Esophagus muscularis mucosa (tissue), 4 donors: ENCODE results near the gene PYGM. TPM values are rescaled to one million over a fixed set of nuclear protein-coding genes. Genes with fewer than 3 reads are reported as not detected.

Source experiments
- DNase-seq: peaks from one replicate; pipeline ENCODE4 v3.0.0-alpha.2; 2017; ENCODE audit errors: extremely low spot score
- H3K27ac ChIP-seq, 4 donors: fragments of 200-600 bp; sonication (generic); replicated peaks in 1 of 4; 1 replicate in 3 of 4; 2 replicates in 1 of 4; pipeline ENCODE4 v1.5.1; 2016 to 2019; ENCODE audit warnings: mild to moderate bottlenecking in 1 of 4
- H3K27me3 ChIP-seq, 4 donors: fragments of 200-600 bp; sonication (generic); one replicate each; pipeline versions ENCODE4 v1.5.1 to v1.6.0; 2016 to 2019
- H3K36me3 ChIP-seq, 4 donors: fragments of 200-600 bp; sonication (generic); one replicate each; pipeline ENCODE4 v1.5.1; 2016 to 2019
- H3K4me1 ChIP-seq, 4 donors: fragments of 200-600 bp; sonication (generic); one replicate each; pipeline ENCODE4 v1.5.1; 2016 to 2019
- H3K4me3 ChIP-seq, 4 donors: fragments of 200-600 bp; sonication (generic); 1 replicate in 2 of 4; 2 replicates in 2 of 4; pipeline ENCODE4 v1.5.1; 2016 to 2019; ENCODE audit warnings: mild to moderate bottlenecking in 4 of 4, moderate library complexity in 1 of 4
- H3K9me3 ChIP-seq, 4 donors: fragments of 200-600 bp; sonication (generic); 1 replicate in 3 of 4; 2 replicates in 1 of 4; pipeline ENCODE4 v1.5.1; 2016 to 2019
- CTCF ChIP-seq, 3 experiments: fragments of 200-600 bp in 2 of 3; fragments of 450-650 bp in 1 of 3; sonication (generic) in 2 of 3; IDR thresholded peaks; one replicate each; pipeline ENCODE4 v1.5.1; 2017 to 2019; ENCODE audit warnings: antibody characterized with exemption in 3 of 3, mild to moderate bottlenecking in 2 of 3, moderate library complexity in 1 of 3
- EP300 ChIP-seq: sonication (generic); formaldehyde crosslinking; IDR thresholded peaks from one replicate; pipeline ENCODE4 v1.6.1; 2017; ENCODE audit warnings: antibody characterized with exemption
- POLR2A ChIP-seq: fragments of 450-650 bp; IDR thresholded peaks from one replicate; pipeline ENCODE4 v1.6.1; 2017; ENCODE audit warnings: antibody characterized with exemption, moderate library complexity, mild to moderate bottlenecking, low read depth
- POLR2AphosphoS5 ChIP-seq, 2 donors: sonication (generic); formaldehyde crosslinking; IDR thresholded peaks; one replicate each; pipeline ENCODE4 v1.6.1; 2017; ENCODE audit warnings: antibody characterized with exemption in 2 of 2
- WGBS: methylation state at CpG from one replicate; pipeline ENCODE4 v1.1.5; 2018; 5-methylcytosine and 5-hydroxymethylcytosine counted together
- intact Hi-C: fragments of 100-400 bp; cut with DNase I; formaldehyde crosslinking; loops from one replicate; pipeline ENCODE4 v1.15.1; 2023
- total RNA-seq, 4 donors: library from RNA; depleted of rRNA; stranded (reverse); fragments of >200 nt; gene quantifications; one replicate each; pipeline versions ENCODE4 v1.1.0 to v1.2.1, GENCODE V29; 2016

PYGM gene
- total RNA-seq, 4 donors from 2014 or later = 18.4 to 57.2 (median 26.3) TPM

- Histone ChIP-seq H3K36me3 (peaks cover 12 to 65% (median 54%) of the 10 kb centered on the region in 4 donors), H3K9me3 (no peaks in the 10 kb centered on the region), H3K27me3 (no peaks in the 10 kb centered on the region), H3K4me1 (peaks cover 20 to 42% (median 34%) of the 10 kb centered on the region in 4 donors), H3K27ac (peak within 1 kb of the TSS; percentile 85 to 93 (median 88)), H3K4me3 (peak within 1 kb of the TSS; percentile 73 to 84 (median 78))
- intact Hi-C loops = loop anchor here (2.0 kb wide), 1 partner anchor 59 kb away; the partner anchor contains the start of gene RASGRP2
- DNase-seq = peak; percentile 97
- TF ChIP-seq POLR2AphosphoS5 (IDR thresholded peaks at IDR 0.05) (peak; percentile 53 to 75), CTCF (IDR thresholded peaks at IDR 0.05) (peak in 2 of 3 experiments; percentile 4 to 26), POLR2A (no peak)
- 0% methylated on average over 16 of the region's 58 CpGs for WGBS
Observed at GRCh38 chr11:64803158-64803845, 43.5 kb upstream of the PYGM start, which contains the start of gene MAP4K2. TSS of gene MAP4K2 (minus strand) at chr11:64803214. CDS start at chr11:64803149, 65 bp downstream.

GRCh38 chr11:64802370-64803157 is 42.8 kb upstream of the PYGM start:
- Histone ChIP-seq H3K27ac (peak overlapping the region; percentile 85 to 93 (median 88)), H3K9me3 (no peaks in the 10 kb centered on the region), H3K36me3 (peaks cover 12 to 67% (median 55%) of the 10 kb centered on the region in 4 donors), H3K27me3 (no peaks in the 10 kb centered on the region), H3K4me3 (peak overlapping the region; percentile 73 to 84 (median 78)), H3K4me1 (peaks cover 20 to 38% (median 32%) of the 10 kb centered on the region in 4 donors)
- intact Hi-C loops = loop anchor here (2.0 kb wide), 1 partner anchor 58 kb away; the partner anchor contains the start of gene RASGRP2
- TF ChIP-seq CTCF (IDR thresholded peaks at IDR 0.05) (no peak), POLR2AphosphoS5 (IDR thresholded peaks at IDR 0.05) (no peak), POLR2A (no peak), EP300 (no peak)
- WGBS = 55% methylated on average over 4 of the region's 54 CpGs
- no peak for DNase-seq

GRCh38 chr11:64801561-64802369 is 42.0 kb upstream of the PYGM start:
- peak overlapping the region; percentile 85 to 93 (median 88) for H3K27ac ChIP-seq
- no peak for DNase-seq
- TF ChIP-seq POLR2AphosphoS5 (IDR thresholded peaks at IDR 0.05) (no peak), POLR2A (no peak), CTCF (IDR thresholded peaks at IDR 0.05) (no peak), EP300 (no peak)
- peak overlapping the region; percentile 73 to 84 (median 78) for H3K4me3 ChIP-seq
- intact Hi-C loops = loop anchor here (2.0 kb wide), 1 partner anchor 57 kb away; the partner anchor contains the start of gene RASGRP2
- peaks cover 16 to 67% (median 54%) of the 10 kb centered on the region in 4 donors for H3K36me3 ChIP-seq
- 60% methylated on average over 11 of the region's 13 CpGs for WGBS
- no peaks in the 10 kb centered on the region for H3K27me3 ChIP-seq
- no peaks in the 10 kb centered on the region for H3K9me3 ChIP-seq
- peaks cover 20 to 38% (median 29%) of the 10 kb centered on the region in 4 donors for H3K4me1 ChIP-seq

GRCh38 chr11:64801158-64801464 is 41.3 kb upstream of the PYGM start:
- DNase-seq = no peak

More at GRCh38 chr11:64801158-64801464, 41.3 kb upstream of the PYGM start:
- H3K4me1 ChIP-seq = peaks cover 20 to 38% (median 29%) of the 10 kb centered on the region in 4 donors
- no peaks in the 10 kb centered on the region for H3K9me3 ChIP-seq
- intact Hi-C loops = no loop called here
- TF ChIP-seq POLR2AphosphoS5 (IDR thresholded peaks at IDR 0.05) (no peak), EP300 (no peak), POLR2A (no peak), CTCF (IDR thresholded peaks at IDR 0.05) (no peak)
- H3K27me3 ChIP-seq = no peaks in the 10 kb centered on the region
- H3K27ac ChIP-seq = peak overlapping the region in 3 of 4 donors; percentile 85 to 93 (median 87)
- H3K4me3 ChIP-seq = no peak overlapping the region
- H3K36me3 ChIP-seq = peaks cover 22 to 67% (median 56%) of the 10 kb centered on the region in 4 donors
- 81% methylated on average over 8 of the region's 9 CpGs for WGBS
